ENCODE results near the gene NBAS.
"Not testable (repeated sequence)": the region's sequence is repeated elsewhere in the genome, so short reads cannot be mapped to it uniquely, and the experiment has no call there.

Gene NBAS

DNA sequence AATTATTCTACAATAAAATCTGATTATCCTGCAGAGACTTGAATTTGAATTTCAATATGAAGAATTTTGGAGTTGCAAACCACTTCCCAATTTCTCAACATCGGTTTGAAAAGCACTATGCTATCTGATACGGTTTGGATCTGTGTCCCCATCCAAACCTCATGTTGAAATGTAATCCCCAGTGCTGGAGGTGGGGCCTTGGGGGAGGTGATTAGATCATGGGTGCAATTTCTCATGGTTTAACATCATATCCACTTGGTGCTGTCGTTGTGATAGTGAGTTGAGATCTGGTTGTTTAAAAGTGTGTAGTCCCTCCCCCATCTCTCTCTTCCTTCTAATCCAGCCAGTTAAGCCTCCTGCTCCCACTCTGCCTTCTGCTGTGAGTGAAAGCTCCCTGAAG is 205.7 kb downstream of the NBAS start:
- no peak for DNase-seq

DNA sequence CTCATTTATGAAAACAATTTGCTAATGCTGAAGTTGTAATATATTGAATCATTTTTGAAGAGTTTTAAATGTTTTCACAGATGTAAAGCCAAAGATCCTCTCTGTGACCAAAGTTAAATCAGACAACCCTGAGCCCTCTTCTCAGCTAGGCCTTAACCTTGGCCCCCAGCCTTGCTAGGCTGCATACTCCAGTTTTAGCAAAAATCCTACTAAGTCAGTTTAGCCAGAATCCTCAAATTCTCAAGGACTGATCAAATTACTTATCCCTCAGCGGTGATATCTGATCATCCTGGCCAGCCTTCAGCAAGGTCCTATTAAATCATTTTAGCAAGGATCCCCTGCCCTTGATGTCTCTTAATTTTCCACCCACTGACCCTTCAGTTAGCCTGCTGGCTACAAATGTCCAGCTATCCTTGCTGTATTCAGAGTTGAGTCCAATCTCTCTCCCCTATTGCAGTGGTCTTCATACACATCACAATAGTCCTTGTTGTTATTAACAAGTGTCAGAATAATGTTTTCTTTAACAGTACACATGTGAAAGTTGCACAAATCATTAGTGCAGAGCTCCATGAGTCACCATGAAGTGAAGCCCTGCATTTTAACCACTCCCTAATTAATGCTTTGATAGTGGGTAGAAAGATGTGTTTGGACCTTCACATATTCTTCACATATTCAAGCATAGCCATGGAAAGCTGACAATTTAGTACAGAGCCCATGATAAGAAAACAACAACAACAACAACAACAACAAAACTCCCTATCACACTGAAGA is 206.4 kb downstream of the NBAS start:
- DNase-seq, result no peak

DNA sequence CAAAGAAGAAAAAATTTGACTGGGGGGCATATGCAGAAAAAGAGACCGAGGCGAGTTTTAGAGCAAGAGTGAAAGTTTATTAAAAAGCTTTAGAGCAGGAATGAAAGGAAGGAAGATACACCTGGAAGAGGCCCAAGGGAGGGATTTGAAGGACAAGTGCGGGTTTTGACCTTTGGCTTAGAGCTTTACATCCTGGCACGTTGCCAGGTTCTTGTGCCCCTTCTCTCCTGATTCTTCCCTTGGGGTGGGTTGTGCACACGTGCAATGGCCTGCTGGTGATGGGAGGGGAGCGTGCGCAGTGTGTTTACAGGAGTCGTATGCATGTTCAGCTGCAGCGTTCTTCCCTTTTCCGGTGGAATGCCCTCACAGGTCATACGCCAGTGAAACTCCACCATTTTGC is 208.8 kb downstream of the NBAS start:
- DNase-seq, result no peak

DNA sequence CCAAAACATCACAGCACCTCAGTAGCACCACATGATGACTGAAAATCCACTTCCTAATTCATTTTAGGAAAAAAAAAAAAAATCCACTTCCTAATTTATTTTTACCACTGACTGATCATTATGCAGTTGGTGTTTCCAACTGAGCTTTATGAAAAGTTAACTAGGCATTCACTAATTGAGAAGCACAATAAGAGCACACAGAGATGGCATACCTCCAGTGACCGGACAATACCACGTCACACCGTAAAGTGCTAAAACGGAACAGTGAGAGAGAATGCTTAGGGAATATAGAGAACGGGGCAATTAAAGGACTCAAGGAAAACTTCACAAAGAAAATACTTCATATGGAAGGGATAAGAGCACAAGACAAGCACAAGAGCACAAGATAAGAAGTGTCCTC is 212.5 kb downstream of the NBAS start:
- no peak for DNase-seq

DNA sequence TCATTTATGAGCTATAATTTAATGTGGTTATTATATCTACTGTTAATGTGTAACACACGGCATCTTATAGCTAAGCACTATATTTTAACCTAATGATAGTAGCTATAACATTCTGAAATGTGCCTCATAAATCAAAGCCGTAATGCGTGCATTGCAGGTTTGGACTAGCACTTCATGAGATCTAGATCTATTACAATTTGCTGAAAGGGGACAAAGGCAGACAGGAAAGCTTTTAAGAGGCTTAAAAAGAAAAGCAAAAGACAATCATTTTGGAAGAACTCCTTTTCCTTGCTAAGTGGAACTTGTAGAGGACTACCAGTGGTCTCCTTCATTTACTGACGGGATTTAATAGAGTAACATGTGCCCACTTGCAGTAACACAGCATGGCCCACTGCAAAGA is 213.1 kb downstream of the NBAS start:
- no peak for DNase-seq

DNA sequence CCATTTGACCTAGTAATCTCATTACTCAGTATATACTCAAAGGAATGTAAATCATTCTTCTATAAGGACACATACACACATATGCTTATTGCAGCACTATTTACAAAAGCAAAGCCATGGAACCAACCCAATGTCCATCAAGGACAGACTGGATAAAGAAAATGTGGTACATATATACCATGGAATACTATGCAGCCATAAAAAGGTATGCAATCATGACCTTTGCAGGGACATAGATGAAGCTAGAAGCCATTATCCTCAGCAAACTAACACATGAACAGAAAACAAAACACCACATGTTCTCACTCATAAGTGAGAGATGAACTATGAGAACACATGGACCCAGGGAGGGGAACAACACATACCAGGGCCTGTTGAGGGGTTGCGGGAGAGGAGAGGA is 214.5 kb downstream of the NBAS start:
- DNase-seq, result no peak

DNA sequence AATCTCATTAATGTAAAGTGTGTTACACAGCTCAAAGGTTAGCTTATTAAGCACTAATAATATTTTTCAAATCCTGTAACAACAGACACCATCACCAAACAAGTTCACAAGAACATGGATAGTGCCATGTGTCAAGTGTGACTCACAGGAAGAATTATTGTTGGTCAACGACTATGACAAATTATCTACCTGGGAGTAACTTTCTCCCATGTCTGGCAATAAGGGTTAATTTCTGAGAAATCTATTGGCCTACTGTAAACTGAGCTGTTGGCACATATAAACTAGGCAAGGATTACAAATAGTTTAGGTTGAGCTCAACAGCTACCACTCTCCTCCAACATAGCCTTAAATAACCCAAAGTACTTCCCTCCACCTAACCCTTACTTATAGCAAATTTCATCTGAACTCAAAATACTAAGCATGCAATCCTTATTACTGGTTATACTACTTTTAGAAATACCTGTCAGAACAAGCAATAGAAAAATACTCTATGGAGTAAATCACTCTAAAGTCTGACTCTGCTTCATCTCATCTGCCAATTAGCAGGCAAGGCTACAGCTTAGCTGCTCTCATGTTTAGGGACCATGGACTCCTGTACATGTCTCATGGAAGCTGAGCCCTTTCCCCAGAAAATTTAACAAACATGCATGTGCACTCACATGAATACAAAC is 223.0 kb downstream of the NBAS start:
- DNase-seq, result no peak

DNA sequence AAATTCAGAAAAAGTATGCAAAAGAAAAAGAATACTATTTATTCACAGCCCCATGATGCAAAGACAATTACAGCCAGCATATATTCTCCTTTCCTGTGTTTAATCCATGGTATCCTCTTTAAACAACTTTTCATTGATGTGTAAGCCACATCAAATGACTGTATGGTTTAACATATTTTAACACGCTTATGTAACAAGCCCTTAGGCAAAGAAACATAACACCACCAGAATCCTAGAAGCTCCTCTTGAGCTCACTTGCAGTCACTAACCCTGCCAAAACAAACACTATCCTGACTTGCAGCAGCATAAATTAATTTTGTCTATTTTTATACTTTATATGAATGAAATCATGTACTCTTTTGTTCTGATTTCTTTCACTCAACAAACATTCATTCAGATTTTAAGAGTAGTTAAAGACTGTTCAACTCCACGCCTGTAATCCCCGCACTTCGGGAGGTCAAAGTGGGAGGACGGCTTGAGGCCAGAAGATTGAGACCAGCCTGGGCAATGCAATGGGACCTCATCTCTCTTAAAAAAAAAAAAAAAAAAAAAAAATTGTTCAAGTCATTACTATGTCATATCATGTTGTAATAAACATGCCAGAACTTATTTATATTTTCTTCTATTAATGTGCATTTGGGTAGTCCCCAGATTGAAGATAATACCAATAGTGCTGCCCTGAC is 226.3 kb downstream of the NBAS start:
- DNase-seq, result no peak

DNA sequence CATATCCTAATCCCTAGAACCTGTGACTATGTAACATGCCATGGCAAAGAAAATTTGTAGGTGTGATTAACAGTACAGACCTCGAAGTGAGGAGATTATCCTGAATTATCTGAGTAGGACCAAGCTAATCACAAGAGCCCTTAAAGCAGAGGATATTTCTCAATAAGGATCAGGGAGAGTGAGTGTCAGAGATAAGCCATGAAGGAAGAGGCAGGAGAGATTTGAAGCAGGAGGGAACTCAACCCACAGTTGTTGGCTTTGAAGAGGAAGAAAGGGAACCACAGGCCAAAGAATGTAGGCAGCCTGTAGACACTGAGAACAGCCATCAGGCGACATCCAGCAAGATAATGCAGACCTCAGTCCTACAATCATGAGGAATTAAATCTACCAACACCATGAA is 229.3 kb downstream of the NBAS start:
- no peak for DNase-seq

DNA sequence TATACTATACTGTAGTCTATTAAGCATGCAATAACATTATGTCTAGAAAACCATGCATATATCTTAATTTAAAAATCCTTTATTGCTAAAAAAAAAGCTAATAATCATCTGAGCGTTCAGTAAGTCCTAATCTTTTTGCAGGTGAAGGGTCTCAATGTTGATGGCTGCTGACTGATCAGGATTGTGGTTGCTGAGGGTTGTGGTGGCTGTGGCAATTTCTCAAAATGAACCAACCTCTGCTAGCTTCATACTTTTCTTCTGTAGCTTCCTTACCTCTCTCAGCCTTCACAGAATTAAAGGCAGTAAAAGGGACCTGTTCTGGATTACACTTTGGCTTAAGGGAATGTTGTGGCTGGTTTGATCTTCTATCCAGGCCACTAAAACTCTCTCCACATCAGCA is 235.8 kb downstream of the NBAS start:
- DNase-seq, result peak in 1 of 5 experiments; percentile 65

DNA sequence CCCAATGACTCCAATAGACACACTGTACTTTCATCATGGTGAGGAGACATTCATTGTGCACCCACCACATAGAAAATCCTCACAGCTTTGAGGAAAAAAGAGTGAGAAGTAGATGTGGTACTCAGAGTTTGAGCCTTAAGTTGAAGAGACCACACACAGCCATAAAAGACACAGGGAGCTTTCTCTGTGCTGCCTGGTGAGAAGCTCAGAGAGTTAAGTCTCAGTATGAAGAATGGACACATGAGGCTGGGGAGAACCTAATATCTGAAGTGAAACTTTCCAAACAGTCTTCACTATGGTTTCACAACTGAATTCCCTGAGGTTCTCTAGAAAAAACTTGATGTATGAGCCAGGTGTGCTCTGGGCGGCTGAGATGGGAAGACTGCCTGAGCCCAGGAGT is 237.9 kb downstream of the NBAS start:
- DNase-seq, result peak in 1 of 5 experiments; percentile 11

DNA sequence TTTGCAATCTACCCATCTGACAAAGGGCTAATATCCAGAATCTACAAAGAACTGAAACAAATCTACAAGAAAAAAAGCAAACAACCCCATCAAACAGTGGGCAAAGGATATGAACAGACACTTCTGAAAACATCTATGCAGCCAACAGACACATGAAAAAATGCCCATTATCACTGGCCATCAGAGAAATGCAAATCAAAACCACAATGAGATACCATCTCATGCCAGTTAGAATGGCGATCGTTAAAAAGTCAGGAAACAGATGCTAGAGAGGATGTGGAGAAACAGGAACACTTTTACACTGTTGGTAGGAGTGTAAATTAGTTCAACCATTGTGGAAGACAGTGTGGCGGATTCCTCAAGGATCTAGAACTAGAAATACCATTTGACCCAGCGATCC is 239.7 kb downstream of the NBAS start:
- DNase-seq, result not testable (repeated sequence)

DNA sequence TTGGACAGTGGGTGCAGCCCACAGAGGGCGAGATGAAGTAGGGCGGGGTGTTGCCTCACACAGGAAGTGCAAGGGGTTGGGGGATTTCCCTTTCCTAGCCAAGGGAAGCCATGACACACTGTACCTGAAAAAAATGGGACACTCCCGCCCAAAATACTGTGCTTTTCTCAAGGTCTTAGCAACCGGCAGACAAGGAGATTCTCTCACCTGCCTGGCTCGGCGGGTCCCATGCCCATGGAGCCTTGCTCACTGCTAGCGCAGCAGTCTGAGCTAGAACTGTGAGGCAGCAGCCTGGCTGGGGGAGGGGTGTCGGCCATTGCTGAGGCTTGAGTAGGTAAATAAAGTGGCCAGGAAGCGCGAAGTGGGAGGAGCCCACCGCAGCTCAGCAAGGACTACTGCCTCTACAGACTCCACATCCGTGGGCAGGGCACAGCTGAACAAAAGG is 244.7 kb downstream of the NBAS start:
- DNase-seq, result peak in 3 of 5 experiments; percentile 4 to 83 (median 68)

DNA sequence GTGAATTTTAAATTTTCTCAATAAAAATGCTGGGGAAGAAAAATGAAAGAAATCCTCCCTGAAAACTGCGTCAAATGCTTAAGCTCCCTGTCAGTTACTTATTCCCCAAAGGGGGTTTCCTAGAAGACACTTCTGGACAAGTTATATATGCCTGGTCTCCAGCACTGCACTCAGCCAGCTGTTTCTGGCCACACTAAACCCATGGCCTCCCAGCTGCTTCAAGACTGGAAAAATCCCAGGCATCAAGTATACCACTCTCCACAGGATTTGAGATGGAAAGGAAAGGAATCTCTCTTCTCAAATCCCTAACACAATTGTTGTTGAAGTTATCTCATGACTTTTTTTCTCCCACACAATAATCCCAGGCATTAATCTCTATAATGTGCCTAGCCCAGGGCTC is 245.7 kb downstream of the NBAS start:
- DNase-seq, result no peak

DNA sequence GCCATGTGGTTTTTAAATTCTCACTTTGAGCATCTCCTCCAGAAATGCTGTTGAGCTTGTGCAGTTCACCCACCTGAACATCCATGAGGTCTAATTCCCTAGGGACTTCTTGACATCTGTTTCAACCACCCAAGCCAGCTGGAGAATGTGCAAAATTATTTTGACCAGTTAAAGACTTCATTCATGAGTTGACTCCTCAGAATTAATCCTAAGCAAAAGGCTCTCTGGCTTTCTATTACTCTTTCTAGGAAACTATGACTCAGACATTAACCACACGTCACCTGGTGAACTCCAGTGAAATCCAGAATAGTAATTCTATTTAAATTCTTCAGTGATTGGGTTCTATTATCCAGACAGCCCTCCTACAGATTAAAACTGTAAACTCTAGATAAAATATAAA is 247.5 kb downstream of the NBAS start:
- DNase-seq, result peak in 1 of 5 experiments; percentile 69

DNA sequence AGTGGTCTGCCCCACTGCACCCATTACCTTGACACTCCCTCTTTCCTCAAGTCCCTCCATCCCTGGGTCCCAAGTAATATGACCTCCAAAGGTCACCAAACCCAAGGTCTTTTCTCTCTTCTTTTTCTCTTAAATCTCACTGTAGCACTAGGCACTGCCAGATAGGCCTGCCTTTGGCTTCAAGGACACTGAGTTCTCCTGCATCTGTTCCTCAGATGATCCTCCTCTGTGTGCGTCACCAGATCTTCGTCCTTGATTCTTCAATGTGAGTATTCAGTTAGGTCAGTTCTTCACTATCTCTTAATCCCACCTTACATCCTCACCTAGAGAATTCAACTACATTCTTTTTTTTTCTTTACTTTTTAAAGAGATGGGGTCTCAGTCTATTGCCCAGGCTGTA is 249.2 kb downstream of the NBAS start:
- no peak for DNase-seq

DNA sequence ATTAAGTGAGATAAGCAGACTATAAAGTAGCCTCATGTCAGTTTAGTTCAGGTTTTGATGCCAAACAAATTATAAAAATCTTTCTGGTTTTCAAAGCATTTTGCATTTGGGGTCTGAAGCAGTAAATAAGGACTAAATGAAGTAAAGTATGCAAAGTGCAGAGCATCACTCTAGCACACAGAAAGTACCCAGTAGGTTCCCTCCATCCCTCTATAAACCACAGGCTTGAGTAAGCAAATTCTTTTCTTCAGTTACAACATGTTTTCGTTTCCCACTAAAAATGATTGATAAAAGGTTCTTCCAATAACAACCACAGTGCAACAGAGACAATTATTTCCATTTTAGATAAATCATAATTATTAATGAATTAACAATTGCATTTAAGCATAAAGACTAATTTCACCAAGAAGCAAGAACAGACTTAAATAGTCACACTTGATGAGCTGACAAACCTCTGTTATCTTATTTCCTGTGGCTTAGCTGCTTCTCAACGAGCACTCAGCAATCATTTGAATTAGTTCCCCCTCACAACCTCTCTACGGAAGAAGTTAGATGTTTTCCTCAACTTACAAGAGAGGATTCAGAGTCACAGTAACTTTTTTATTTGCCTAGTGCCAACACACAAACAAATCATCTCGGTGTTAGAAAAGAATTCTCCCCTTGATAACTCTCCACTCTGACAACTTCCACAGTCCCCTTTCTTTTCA is 249.8 kb downstream of the NBAS start:
- peak in 1 of 5 experiments; percentile 80 for DNase-seq

DNA sequence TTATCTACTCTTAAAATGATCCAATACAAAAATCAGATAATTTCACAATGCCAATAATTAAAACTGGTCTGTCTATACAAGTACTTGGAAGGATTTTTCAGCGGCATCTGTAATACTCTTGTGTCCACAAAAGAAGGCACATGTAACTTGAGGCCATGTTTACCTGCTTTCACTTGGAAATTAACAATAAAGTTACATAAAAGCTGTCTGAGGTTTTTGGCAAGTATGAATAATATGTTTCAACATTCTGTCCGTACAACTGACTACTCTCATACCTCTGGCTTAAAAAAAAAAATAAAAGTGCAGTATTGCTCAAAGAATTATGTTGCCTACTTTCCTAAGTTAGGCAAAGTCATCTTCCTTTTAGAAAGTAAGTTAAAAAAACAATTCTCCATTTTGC is 253.6 kb downstream of the NBAS start:
- no peak for DNase-seq

DNA sequence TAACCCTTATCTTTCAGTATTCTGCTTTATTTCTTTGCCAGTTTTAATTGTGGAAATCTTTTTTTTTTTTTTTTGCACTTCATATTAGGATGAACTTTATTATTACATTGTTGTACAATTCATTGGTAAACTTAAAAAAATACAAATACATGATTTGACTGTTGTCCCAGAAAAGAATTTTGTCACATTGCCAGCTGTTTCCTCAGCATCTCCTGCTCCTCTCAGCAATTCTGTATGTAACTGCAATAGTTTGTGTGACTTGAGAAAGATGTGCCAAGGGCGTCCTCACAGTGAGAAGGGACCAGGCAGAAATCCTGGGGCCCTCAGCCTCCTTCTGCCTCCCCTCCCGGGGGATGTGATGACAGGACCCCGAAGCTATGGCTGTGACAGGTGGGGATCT is 254.4 kb downstream of the NBAS start:
- DNase-seq, result no peak

DNA sequence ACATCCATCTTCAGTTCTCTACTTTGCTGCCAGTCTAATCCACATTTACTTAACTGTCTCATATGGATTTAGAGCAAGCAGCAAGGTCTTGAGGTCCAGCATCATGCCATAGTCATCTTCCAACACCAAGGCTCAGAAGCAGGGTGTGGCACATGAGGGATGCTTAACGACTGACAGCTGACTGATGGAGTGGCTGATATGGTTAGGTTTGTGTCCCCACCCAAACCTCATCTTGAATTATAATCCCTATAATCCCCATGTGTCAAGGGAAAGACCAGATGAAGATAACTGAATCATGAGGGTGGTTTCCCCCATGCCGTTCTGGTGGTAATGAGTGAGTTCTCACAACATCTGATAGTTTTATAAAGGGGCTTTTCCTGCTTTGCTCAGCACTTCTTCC is 257.3 kb downstream of the NBAS start:
- peak in 1 of 5 experiments; percentile 10 for DNase-seq

DNA sequence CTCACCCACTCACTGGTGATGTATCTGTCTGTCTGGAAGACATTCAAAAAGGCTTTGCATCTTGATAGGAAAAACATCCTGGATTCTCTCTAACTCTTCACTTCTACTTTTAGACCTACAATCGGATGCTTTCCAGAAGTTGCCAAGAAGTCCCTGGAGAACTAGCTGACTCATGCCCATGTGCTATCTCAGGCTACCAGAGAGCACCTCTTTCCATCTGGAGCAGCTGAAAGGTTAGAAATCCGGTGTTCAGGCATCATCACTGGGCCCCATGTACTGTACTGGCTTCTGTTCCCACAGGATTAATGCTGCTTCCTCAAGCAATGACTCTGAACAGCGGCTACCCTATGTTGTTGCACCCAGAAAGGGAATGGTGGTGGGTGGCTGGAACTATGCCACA is 259.0 kb downstream of the NBAS start:
- no peak for DNase-seq

DNA sequence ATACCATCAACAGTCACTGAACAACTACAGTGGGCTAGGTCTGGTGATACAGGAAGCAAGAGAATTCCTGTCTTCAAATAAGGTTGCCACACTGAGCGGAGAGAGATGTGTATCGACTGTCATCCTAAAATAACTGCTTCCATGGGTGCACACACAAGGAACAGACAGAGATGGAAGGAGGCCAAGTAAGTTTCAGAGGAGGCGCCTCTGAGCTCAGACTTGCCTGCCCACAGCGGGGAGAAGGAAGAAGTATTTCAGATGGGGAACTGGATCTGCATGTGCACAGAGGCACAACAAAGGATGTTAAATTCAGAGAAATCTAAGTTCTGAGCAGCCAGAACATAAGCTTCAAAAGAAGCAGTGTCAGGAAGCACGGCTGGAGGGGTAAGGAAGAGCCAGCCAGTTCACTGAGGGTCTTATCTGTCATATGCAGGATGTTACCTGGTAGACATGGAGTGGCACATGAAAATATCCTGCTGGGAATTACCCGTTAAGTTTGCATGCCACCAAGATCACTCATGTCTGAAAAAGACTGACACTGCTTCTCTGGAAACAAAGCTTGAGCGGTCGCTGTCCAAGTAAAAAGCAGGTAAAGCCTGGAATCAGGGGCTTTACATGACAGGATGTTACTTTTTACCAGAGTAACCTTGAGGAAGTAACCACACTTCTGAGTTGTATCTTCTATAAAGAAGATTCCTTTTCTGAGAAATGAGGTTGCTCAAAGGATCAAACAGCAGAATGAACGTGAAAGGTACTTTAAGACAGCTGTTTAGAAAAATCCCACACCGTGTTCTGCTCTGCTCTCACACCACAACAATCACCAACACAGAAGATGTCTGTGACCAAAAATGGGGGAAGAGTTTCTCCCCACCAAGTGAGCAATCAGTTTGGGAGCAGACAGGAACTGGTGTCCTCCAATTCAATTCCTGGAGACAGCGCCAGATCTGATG is 260.2 kb downstream of the NBAS start:
- peak in 1 of 5 experiments; percentile 14 for DNase-seq
